WTC11 (cell line): ENCODE results near the gene TRPM2. TPM values are rescaled to one million over a fixed set of nuclear protein-coding genes. Genes with fewer than 3 reads are reported as not detected.

Experiments
- ATAC-seq: fragments of 200-7000 bp; cut with Tn5 transposase; 2 replicates; pipeline ENCODE4 v1.10.0; 2021; ENCODE audit warnings: mild to moderate bottlenecking, moderate library complexity
- CTCF ChIA-PET: fragments of 300-600 bp; sonication (Branson Sonifier 250); formaldehyde crosslinking; loops from one replicate; lab custom pipeline; 2021; ENCODE audit warnings: antibody characterized with exemption; lab: Charles Lee
- POLR2A ChIA-PET: fragments of 350-600 bp; sonication (Branson Sonifier 250); formaldehyde crosslinking; loops from one replicate; lab custom pipeline; 2021; ENCODE audit warnings: antibody characterized with exemption; lab: Charles Lee
- DNase-seq: peaks from one replicate; pipeline ENCODE4 v3.0.0; 2021; ENCODE audit warnings: low spot score
- H3K27ac Mint-ChIP-seq: 2 replicates; pipeline ENCODE4 v1.8.0; 2021; ENCODE audit warnings: mixed read lengths
- H3K27me3 Mint-ChIP-seq: 2 replicates; pipeline ENCODE4 v1.8.0; 2021; ENCODE audit warnings: low read depth, mild to moderate bottlenecking, moderate library complexity, mixed read lengths
- H3K36me3 Mint-ChIP-seq: 2 replicates; pipeline ENCODE4 v1.8.0; 2021; ENCODE audit warnings: mixed read lengths
- H3K4me1 Mint-ChIP-seq: 2 replicates; pipeline ENCODE4 v1.8.0; 2022; ENCODE audit warnings: mixed read lengths
- H3K4me3 Mint-ChIP-seq: 2 replicates; pipeline ENCODE4 v1.8.0; 2021; ENCODE audit warnings: mild to moderate bottlenecking, moderate library complexity, mixed read lengths
- H3K9me3 Mint-ChIP-seq: 2 replicates; pipeline ENCODE4 v1.8.0; 2021; ENCODE audit warnings: mixed read lengths
- ATF1 ChIP-seq: sonication (generic); formaldehyde crosslinking; IDR thresholded peaks from 2 replicates; pipeline ENCODE4 v1.8.1; 2023; ENCODE audit warnings: mild to moderate bottlenecking, moderate library complexity, missing genetic modification reagents
- ELF4 ChIP-seq: sonication (generic); formaldehyde crosslinking; IDR thresholded peaks from 2 replicates; pipeline ENCODE4 v1.8.1; 2022; ENCODE audit warnings: low read depth, mild to moderate bottlenecking, moderate library complexity, missing genetic modification reagents
- RORB ChIP-seq: fragments of 250-450 bp; sonication (Bioruptor Pico); IDR thresholded peaks from 2 replicates; pipeline ENCODE4 v1.9.0; 2021; ENCODE audit warnings: mild to moderate bottlenecking
- SOX15 ChIP-seq: fragments of 250-450 bp; sonication (Bioruptor Pico); IDR thresholded peaks from 2 replicates; pipeline ENCODE4 v1.9.0; 2021; ENCODE audit warnings: mild to moderate bottlenecking
- SP1 ChIP-seq: sonication (generic); formaldehyde crosslinking; conservative IDR thresholded peaks from 2 replicates; pipeline ENCODE4 v1.8.1; 2022; ENCODE audit warnings: missing genetic modification reagents
- TP53 ChIP-seq: sonication (generic); formaldehyde crosslinking; IDR thresholded peaks from 2 replicates; pipeline ENCODE4 v1.8.1; 2023; ENCODE audit warnings: mild to moderate bottlenecking, missing genetic modification reagents
- ZNF317 ChIP-seq: sonication (generic); formaldehyde crosslinking; IDR thresholded peaks from 2 replicates; pipeline ENCODE4 v1.8.1; 2023; ENCODE audit warnings: low read depth, mild to moderate bottlenecking, moderate library complexity, missing genetic modification reagents, borderline replicate concordance
- ZNF671 ChIP-seq: fragments of 250-450 bp; sonication (Bioruptor Pico); IDR thresholded peaks from 2 replicates; pipeline ENCODE4 v1.8.0; 2021; ENCODE audit warnings: mild to moderate bottlenecking
- total RNA-seq: library from RNA; stranded (reverse); gene quantifications from 3 replicates; pipeline ENCODE4 v1.2.3, GENCODE V29; 2021
- TF ChIP-seq, protein P1 (sequence below): fragments of 250-450 bp; sonication (Bioruptor Pico); IDR thresholded peaks from 2 replicates; pipeline ENCODE4 v1.9.0; 2021; ENCODE audit warnings: mild to moderate bottlenecking
- TF ChIP-seq, protein P2 (sequence below): fragments of 250-450 bp; sonication (Bioruptor Pico); IDR thresholded peaks from 2 replicates; pipeline ENCODE4 v1.9.0; 2021; ENCODE audit warnings: mild to moderate bottlenecking, borderline replicate concordance
- TF ChIP-seq, protein P3 (sequence below): sonication (generic); formaldehyde crosslinking; IDR thresholded peaks from 2 replicates; pipeline ENCODE4 v1.8.0; 2023; ENCODE audit warnings: mild to moderate bottlenecking, missing genetic modification reagents
- TF ChIP-seq, protein P4 (sequence below): sonication (generic); formaldehyde crosslinking; IDR thresholded peaks from 2 replicates; pipeline ENCODE4 v1.8.0; 2022; ENCODE audit warnings: mild to moderate bottlenecking, missing genetic modification reagents
- TF ChIP-seq, protein P5 (sequence below): fragments of 250-450 bp; sonication (Bioruptor Pico); IDR thresholded peaks from 2 replicates; pipeline ENCODE4 v1.8.0; 2021; ENCODE audit warnings: mild to moderate bottlenecking
- TF ChIP-seq, protein P6 (sequence below): sonication (generic); formaldehyde crosslinking; IDR thresholded peaks from 2 replicates; pipeline ENCODE4 v1.8.0; 2023; ENCODE audit warnings: missing genetic modification reagents
- TF ChIP-seq, protein P7 (sequence below): fragments of 250-450 bp; sonication (Bioruptor Pico); IDR thresholded peaks from 2 replicates; pipeline ENCODE4 v1.9.0; 2021; ENCODE audit warnings: moderate library complexity, mild to moderate bottlenecking, inconsistent platforms, borderline replicate concordance

Gene TRPM2
- total RNA-seq, 1 experiment from 2014 or later: 0.92 TPM

DNA sequence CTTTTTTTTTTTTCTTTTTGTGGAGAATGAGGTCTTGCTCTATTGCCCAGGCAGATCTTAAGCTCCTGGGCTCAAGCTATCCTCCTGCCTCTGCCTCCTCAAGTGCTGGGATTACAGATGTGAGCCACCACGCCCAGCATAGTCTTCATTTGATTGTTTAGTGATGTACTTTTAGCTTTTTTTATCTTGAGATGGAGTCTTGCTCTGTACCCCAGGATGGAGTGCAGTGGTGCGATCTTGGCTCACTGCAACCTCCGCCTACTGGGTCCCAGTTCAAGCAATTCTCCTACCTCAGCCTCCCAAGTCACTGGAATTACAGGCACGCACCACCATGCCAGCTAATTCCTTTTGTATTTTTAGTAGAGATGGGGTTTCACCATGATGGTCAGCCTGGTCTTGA, 77.9 kb downstream of the TRPM2 start (continued):
- TF ChIP-seq, protein P1, sequence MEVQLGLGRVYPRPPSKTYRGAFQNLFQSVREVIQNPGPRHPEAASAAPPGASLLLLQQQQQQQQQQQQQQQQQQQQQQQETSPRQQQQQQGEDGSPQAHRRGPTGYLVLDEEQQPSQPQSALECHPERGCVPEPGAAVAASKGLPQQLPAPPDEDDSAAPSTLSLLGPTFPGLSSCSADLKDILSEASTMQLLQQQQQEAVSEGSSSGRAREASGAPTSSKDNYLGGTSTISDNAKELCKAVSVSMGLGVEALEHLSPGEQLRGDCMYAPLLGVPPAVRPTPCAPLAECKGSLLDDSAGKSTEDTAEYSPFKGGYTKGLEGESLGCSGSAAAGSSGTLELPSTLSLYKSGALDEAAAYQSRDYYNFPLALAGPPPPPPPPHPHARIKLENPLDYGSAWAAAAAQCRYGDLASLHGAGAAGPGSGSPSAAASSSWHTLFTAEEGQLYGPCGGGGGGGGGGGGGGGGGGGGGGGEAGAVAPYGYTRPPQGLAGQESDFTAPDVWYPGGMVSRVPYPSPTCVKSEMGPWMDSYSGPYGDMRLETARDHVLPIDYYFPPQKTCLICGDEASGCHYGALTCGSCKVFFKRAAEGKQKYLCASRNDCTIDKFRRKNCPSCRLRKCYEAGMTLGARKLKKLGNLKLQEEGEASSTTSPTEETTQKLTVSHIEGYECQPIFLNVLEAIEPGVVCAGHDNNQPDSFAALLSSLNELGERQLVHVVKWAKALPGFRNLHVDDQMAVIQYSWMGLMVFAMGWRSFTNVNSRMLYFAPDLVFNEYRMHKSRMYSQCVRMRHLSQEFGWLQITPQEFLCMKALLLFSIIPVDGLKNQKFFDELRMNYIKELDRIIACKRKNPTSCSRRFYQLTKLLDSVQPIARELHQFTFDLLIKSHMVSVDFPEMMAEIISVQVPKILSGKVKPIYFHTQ (CRISPR knock-in tag): no peak
- TF ChIP-seq RORB (CRISPR knock-in tag) (no peak), ZNF317 (no peak), ATF1 (no peak), ZNF671 (CRISPR knock-in tag) (no peak)
- TF ChIP-seq, protein P2, sequence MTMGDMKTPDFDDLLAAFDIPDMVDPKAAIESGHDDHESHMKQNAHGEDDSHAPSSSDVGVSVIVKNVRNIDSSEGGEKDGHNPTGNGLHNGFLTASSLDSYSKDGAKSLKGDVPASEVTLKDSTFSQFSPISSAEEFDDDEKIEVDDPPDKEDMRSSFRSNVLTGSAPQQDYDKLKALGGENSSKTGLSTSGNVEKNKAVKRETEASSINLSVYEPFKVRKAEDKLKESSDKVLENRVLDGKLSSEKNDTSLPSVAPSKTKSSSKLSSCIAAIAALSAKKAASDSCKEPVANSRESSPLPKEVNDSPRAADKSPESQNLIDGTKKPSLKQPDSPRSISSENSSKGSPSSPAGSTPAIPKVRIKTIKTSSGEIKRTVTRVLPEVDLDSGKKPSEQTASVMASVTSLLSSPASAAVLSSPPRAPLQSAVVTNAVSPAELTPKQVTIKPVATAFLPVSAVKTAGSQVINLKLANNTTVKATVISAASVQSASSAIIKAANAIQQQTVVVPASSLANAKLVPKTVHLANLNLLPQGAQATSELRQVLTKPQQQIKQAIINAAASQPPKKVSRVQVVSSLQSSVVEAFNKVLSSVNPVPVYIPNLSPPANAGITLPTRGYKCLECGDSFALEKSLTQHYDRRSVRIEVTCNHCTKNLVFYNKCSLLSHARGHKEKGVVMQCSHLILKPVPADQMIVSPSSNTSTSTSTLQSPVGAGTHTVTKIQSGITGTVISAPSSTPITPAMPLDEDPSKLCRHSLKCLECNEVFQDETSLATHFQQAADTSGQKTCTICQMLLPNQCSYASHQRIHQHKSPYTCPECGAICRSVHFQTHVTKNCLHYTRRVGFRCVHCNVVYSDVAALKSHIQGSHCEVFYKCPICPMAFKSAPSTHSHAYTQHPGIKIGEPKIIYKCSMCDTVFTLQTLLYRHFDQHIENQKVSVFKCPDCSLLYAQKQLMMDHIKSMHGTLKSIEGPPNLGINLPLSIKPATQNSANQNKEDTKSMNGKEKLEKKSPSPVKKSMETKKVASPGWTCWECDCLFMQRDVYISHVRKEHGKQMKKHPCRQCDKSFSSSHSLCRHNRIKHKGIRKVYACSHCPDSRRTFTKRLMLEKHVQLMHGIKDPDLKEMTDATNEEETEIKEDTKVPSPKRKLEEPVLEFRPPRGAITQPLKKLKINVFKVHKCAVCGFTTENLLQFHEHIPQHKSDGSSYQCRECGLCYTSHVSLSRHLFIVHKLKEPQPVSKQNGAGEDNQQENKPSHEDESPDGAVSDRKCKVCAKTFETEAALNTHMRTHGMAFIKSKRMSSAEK (CRISPR knock-in tag): no peak
- TF ChIP-seq, protein P3, sequence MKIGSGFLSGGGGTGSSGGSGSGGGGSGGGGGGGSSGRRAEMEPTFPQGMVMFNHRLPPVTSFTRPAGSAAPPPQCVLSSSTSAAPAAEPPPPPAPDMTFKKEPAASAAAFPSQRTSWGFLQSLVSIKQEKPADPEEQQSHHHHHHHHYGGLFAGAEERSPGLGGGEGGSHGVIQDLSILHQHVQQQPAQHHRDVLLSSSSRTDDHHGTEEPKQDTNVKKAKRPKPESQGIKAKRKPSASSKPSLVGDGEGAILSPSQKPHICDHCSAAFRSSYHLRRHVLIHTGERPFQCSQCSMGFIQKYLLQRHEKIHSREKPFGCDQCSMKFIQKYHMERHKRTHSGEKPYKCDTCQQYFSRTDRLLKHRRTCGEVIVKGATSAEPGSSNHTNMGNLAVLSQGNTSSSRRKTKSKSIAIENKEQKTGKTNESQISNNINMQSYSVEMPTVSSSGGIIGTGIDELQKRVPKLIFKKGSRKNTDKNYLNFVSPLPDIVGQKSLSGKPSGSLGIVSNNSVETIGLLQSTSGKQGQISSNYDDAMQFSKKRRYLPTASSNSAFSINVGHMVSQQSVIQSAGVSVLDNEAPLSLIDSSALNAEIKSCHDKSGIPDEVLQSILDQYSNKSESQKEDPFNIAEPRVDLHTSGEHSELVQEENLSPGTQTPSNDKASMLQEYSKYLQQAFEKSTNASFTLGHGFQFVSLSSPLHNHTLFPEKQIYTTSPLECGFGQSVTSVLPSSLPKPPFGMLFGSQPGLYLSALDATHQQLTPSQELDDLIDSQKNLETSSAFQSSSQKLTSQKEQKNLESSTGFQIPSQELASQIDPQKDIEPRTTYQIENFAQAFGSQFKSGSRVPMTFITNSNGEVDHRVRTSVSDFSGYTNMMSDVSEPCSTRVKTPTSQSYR (CRISPR knock-in tag): no peak

DNA sequence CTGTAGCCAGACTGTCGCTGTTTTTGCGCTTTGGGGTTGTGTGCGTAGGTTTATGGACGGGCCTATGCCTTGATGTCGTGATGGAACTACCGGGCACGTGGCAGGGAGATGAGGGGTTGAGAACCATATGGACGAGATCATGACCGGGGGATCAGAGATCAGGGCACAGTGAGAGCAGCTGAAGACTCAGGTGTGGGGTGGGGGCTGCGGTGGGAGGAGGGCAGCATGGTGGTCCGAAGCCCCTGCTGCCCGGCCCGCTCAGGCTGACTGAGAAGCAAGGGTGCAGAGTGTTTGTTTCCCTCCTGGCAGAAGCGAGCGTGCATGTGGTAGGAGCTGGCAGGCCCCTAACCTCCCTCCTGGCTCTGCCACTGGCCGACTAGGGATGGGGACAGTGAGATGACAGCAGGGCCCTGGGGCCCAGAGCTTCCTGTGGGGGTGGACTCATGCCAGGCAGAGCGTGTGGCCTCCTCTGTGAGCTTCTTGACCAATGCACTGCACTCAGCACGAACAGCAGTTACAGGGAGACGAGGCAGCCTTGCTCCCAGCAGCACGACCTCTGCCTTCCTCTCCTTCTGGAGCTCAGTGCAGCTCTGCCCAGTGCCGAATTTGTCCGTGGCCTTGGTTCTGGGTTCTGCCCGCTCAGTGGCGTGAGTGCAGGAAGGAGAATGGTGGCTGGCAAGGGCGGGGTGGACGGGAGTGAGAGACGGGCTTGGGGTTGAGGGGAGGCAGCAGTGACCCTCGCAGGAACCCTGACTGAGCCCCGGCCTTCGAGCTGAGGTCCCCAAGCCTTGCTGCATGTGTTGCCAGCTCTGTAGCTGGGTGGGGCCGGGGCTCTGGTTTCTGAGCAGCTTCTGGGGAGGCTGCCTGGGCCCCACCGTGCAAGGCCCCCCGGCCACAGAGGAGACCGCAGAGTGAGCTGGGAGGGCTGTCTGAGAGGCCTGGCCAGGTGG, 79.7 kb downstream of the TRPM2 start:
- no peak for ATAC-seq
- TF ChIP-seq, protein P3 (CRISPR knock-in tag): no peak
- TF ChIP-seq, protein P4, sequence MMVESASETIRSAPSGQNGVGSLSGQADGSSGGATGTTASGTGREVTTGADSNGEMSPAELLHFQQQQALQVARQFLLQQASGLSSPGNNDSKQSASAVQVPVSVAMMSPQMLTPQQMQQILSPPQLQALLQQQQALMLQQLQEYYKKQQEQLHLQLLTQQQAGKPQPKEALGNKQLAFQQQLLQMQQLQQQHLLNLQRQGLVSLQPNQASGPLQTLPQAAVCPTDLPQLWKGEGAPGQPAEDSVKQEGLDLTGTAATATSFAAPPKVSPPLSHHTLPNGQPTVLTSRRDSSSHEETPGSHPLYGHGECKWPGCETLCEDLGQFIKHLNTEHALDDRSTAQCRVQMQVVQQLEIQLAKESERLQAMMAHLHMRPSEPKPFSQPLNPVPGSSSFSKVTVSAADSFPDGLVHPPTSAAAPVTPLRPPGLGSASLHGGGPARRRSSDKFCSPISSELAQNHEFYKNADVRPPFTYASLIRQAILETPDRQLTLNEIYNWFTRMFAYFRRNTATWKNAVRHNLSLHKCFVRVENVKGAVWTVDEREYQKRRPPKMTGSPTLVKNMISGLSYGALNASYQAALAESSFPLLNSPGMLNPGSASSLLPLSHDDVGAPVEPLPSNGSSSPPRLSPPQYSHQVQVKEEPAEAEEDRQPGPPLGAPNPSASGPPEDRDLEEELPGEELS (CRISPR knock-in tag): no peak
- TF ChIP-seq SOX15 (CRISPR knock-in tag): no peak
- TF ChIP-seq SP1 (CRISPR knock-in tag): no peak
- no peak for TF ChIP-seq TP53 (CRISPR knock-in tag)
- TF ChIP-seq ZNF317: no peak
- TF ChIP-seq, protein P5, sequence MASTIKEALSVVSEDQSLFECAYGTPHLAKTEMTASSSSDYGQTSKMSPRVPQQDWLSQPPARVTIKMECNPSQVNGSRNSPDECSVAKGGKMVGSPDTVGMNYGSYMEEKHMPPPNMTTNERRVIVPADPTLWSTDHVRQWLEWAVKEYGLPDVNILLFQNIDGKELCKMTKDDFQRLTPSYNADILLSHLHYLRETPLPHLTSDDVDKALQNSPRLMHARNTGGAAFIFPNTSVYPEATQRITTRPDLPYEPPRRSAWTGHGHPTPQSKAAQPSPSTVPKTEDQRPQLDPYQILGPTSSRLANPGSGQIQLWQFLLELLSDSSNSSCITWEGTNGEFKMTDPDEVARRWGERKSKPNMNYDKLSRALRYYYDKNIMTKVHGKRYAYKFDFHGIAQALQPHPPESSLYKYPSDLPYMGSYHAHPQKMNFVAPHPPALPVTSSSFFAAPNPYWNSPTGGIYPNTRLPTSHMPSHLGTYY (CRISPR knock-in tag): no peak
- no peak for TF ChIP-seq ZNF671 (CRISPR knock-in tag)
- TF ChIP-seq, protein P6, sequence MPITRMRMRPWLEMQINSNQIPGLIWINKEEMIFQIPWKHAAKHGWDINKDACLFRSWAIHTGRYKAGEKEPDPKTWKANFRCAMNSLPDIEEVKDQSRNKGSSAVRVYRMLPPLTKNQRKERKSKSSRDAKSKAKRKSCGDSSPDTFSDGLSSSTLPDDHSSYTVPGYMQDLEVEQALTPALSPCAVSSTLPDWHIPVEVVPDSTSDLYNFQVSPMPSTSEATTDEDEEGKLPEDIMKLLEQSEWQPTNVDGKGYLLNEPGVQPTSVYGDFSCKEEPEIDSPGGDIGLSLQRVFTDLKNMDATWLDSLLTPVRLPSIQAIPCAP (CRISPR knock-in tag): no peak
- TF ChIP-seq, protein P7, sequence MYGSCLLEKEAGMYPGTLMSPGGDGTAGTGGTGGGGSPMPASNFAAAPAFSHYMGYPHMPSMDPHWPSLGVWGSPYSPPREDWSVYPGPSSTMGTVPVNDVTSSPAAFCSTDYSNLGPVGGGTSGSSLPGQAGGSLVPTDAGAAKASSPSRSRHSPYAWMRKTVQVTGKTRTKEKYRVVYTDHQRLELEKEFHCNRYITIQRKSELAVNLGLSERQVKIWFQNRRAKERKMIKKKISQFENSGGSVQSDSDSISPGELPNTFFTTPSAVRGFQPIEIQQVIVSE (CRISPR knock-in tag): no peak
- TF ChIP-seq ELF4 (CRISPR knock-in tag): no peak

More for the DNA sequence above, 79.7 kb downstream of the TRPM2 start:
- CTCF ChIA-PET: interaction anchor here (1.3 kb wide), 1 partner anchor 11 kb away, joined by 8 read pairs; no protein-coding TSS in a partner anchor
- POLR2A ChIA-PET: no interaction called here
- Mint-ChIP-seq H3K27me3 (no peaks in the 10 kb centered on the region), H3K27ac (no peak overlapping the region), H3K4me1 (no peaks in the 10 kb centered on the region), H3K4me3 (no peak overlapping the region), H3K9me3 (peaks cover 21% of the 10 kb centered on the region), H3K36me3 (peaks cover 9% of the 10 kb centered on the region; the same call in 1 of the 2 replicates)
- DNase-seq: no peak
